ENCODE results near the gene C5AR2.

DNA sequence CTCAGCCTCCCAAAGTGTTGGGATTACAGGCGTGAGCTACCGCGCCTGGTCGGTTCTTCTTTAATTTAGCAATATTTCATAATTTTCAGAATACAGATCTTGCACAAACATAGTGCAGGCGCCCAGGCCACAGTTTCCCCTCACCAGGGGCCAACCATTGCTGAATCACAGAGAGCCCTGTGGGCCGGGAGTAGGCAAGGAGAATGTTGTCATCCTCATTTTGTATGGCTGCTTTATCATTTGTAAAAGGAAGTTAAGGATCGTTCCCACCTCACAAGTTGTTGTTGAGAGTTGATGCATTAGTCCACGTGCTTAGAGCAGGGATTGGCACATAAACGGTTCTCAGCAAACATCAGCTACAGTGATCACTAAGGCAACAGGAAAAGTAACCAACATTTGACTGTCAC is 57.2 kb downstream of the C5AR2 start:
- TF ChIP-seq, protein P1, sequence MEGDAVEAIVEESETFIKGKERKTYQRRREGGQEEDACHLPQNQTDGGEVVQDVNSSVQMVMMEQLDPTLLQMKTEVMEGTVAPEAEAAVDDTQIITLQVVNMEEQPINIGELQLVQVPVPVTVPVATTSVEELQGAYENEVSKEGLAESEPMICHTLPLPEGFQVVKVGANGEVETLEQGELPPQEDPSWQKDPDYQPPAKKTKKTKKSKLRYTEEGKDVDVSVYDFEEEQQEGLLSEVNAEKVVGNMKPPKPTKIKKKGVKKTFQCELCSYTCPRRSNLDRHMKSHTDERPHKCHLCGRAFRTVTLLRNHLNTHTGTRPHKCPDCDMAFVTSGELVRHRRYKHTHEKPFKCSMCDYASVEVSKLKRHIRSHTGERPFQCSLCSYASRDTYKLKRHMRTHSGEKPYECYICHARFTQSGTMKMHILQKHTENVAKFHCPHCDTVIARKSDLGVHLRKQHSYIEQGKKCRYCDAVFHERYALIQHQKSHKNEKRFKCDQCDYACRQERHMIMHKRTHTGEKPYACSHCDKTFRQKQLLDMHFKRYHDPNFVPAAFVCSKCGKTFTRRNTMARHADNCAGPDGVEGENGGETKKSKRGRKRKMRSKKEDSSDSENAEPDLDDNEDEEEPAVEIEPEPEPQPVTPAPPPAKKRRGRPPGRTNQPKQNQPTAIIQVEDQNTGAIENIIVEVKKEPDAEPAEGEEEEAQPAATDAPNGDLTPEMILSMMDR (IDR thresholded peaks at IDR 0.05; ENCODE audit: low read depth, low read length, poor library complexity, severe bottlenecking): no peak
- no peak for TF ChIP-seq EZH2phosphoT487 (IDR thresholded peaks at IDR 0.05; ENCODE audit: borderline replicate concordance, low read length)

Data from DOHH2 (cell line).